HG03066 (cell line): Measurements from ENCODE around the gene RHBDD2.
"Not testable (repeated sequence)": the region's sequence is repeated elsewhere in the genome, so short reads cannot be mapped to it uniquely, and the experiment has no call there.

ENCODE experiments used
- ATAC-seq: cut with Tn5 transposase; IDR thresholded peaks from one replicate; pipeline ENCODE4 v1.9.1; 2021; ENCODE audit warnings: low read depth; ENCODE audit not compliant: unreplicated experiment

The RHBDD2 gene

GRCh38 chr7:75866114-75866488, 12.7 kb upstream of the RHBDD2 start:
- no peak for ATAC-seq

DNA sequence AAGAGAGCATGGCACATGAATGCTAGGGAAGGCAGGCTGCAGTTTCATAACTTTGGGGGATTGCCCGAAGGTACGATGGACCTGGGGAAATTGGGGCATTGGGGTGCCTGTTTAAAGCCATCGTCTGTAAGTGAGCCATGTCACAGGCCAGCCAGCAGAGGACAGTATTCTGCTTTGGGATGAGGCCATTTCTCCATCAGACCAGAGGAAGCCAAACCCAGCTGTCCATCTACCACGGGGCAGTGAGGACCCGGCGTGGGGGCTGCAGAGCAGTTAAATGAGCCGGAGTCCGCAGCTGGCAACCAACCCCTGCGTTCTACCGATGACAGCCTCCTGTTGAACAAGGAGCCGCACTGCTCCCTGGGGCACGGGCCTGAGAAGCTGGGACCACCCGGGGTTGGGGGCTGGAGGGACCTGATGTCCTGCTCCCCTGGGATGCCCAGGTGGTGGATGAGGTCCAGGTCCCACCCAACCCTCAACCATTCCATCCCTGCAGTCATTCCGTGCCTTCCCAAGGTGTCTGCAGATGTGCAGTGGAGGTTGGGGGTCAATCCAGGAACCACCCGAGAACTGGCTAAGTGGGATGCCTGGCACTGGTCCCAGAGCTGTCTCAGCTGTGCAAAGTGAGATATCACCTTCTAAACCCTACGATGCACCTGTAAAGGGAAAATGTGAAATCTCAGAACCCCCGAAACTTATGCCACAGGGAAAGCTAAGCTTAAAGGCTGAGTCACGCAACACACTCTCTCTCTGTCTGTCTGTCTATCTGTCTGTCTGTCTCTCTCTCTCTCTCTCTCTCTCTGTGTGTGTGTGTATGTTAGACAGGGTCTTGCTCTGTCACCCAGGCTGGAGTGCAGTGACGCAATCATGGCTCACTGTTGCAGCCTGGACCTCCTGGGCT, 12.1 kb upstream of the RHBDD2 start:
- ATAC-seq = no peak

DNA sequence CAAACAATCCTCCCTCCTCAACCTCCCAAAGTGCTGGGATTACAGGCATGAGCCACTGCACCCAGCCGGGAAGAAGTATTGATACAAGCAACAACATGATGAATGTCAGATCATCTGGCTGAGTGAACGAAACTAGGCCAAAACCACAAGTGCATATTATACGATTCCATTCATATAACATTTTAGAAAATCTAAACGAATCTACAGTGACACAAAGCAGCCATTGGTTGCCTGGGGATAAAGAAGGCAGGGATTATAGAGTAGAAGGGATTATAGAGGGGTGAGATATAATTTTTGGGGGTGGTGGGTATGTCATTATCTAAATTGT, 11.5 kb upstream of the RHBDD2 start:
- ATAC-seq = no peak

DNA sequence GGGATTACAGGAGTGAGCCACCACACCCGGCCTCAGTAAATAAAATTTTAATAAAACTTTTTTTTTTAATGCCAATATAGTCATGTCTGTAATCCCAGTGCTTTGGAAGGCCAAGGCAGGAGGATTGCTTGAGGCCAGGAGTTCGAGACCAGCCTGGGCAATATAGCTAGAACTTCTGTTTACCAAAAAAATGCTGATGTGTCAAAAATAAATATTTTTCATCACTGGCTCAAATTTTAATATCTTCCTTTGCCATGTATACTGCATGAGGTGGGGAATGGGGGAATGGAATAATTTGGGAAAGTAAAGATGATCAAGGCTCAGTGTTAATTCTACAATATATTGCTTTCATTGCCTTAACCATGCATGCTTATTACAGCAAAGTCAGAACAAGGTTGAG, 10.7 kb upstream of the RHBDD2 start:
- no peak for ATAC-seq

- no peak for ATAC-seq
These were observed 9.0 kb upstream of the RHBDD2 start for GRCh38 chr7:75869776-75870379.

DNA sequence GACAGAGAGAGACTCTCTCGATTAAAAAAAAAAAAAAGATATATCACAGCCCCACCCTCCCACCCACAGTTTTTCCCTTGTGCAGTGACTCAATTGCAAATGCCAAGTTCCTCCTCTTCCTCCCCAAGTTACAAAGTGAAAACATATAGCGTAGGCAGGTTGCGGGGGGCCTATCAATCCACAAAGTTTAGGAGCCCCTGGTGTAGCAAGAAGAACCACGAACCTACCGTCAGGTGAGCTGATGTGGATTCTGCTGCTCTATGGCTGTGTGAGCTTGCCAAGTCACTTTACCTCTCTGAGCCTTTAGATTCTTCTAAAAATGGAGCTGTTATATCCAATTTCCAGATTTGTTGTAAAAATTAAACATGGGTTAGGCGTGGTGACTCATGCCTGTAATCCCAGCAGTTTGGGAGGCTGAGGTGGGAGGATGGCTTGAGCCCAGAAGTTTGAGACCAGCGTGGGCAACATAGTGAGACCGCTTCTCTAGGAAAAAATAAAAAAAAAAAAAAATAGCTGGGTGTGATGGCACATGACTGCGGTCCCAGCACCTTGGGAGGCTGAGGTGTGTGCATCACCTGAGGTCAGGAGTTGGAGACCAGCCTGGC, 8.2 kb upstream of the RHBDD2 start:
- ATAC-seq = no peak

- ATAC-seq = no peak
These were observed 6.6 kb upstream of the RHBDD2 start for GRCh38 chr7:75872073-75872782.

- ATAC-seq = not testable (repeated sequence)
These were observed 4.7 kb upstream of the RHBDD2 start for GRCh38 chr7:75874180-75874579.

DNA sequence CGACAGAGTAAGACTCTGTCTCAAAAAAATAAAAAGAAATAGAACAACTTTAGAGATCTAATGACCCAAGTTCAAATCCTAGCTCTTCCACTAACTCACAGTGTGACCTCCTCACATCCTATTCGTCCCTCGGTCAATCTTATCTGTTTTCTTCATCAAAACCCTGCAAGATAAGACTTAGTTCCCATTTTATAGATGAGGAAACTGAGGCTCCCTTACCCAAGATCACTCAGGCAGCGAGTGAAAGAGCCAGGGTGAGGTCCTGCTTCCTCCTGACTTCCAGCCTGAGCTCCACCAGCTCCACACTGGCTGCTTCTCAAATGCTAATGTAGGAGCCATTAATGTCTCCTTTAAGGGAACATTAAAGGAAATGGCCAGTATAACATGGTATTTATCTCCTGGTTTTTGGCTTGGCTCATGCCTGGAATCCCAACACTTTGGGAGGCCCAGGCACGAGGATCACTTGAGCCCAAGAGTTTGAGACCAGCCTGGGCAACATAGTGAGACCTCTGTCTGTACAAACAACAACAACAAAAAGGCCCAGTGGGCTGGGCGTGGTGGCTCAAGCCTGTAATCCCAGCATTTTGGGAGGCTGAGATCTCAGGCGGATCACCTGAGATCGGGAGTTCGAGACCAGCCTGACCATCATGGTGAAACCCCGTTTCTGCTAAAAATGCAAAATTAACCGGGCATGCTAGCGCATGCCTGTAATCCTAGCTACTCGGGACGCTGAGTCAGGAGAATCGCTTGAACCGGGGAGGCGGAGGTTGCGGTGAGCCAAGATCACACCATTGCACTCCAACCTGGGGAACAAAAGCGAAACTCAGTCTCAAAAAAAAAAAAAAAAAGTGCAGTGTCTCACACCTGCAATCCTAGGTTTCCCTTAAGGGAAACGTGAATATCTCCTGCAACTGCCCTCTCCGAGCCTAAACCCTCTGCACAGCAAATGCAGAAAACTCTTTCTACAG, 3.4 kb upstream of the RHBDD2 start:
- no peak for ATAC-seq

- no peak for ATAC-seq
These were observed 2.5 kb upstream of the RHBDD2 start for GRCh38 chr7:75876126-75876881.

- peak; percentile 24 for ATAC-seq
These were observed 494 bp upstream of the RHBDD2 start for GRCh38 chr7:75878312-75878768.

GRCh38 chr7:75879771-75880184, 944 bp downstream of the RHBDD2 start:
- ATAC-seq = no peak

DNA sequence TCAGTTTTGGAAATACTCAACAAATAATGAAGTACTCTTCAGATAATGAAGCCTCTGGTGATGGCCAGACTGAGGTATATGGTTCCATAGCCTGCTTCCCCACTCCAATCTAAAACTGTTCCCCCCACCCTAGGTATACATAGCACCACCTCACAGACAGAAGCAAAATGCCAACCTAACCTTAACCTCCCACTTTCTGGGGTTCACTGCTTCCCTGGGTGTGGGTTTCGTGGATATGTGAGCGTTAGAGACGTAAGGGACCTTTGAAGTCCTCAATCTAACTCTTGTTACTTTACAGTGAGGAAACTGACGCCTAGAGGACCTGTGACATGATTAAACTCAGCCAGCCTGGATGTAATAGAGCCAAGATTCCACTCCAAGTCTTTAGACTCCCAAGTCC, 1.4 kb downstream of the RHBDD2 start:
- ATAC-seq = no peak

DNA sequence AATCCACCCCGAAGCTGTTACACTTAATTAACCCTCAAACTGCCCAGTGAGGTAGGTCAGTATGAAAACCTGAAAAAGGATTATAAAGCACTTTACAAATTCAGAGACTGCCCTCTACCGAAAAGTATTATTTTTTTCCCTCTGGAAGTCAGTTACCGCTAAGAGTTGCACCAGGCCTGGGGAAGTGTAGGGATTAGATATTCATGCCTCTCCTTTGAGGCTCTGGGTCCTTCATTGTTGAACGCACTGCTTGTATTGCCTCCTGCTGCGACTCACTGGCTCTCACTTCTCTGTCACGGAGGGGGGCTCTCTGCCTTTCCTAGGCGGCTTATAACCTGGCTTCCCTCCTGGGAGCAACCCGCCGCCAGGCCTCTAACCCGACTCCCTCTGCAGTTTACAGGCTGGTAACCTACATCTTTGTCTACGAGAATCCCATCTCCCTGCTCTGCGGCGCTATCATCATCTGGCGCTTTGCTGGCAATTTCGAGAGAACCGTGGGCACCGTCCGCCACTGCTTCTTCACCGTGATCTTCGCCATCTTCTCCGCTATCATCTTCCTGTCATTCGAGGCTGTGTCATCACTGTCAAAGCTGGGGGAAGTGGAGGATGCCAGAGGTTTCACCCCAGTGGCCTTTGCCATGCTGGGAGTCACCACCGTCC, 2.7 kb downstream of the RHBDD2 start:
- ATAC-seq = no peak

DNA sequence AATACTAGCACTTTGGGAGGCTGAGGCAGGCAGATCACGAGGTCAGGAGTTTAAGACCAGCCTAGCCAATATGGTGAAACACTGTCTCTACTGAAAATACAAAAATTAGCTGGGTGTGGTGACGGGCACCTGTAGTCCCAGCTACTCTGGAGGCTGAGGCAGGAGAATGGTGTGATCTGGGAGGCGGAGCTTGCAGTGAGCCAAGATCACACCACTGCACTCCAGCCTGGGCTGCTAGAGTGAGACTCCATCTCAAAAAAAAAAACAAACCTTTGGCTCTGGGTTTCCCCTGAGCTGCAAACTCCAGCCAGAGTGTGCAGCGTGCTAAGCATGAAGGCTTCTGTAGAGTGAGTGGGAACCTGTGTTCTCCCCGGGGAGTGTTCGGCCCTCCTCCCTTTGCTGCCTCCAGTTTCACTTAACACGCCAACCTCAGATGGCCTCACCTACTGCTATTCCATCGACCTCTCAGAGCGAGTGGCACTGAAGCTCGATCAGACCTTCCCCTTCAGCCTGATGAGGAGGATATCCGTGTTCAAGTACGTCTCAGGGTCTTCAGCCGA, 4.5 kb downstream of the RHBDD2 start:
- not testable (repeated sequence) for ATAC-seq

DNA sequence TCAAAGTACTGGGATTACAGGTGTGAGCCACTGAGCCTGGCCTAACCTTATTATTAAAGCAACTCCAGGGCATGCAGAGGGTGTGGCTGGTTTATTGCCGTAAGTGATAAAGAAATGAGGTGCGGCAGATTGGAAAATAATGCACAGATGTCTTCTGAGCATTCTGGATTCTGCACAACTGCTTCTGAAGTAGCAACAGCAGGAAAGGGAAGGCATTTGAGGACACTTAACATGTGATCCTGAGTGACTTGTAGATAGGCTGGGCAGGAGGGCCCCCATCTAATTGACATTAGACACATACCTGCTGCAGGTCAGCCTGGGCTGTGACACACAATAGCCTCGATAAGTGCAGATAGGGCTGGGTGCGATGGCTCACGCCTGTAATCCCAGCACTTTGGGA, 5.6 kb downstream of the RHBDD2 start:
- ATAC-seq = no peak

DNA sequence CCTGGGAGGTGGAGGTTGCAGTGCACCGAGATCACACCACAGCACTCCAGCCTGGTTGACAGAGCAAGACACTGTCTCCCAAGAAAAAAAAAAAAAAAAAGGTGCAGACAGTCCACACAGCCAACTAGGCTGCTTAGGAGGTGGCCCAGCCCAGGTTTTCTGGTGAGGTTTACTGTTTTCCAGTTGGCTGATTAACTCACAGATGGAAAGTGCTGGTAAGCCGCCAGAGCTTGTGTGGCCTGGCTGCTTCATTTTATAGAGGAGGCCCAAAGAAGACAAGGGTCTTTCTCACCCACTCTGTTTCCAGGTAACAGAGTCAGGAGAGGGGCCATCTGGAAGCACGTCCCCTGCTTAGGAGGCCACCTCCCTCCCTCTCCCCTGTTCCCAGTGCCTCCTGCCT, 6.2 kb downstream of the RHBDD2 start:
- ATAC-seq = no peak

GRCh38 chr7:75887669-75888369, 9.0 kb downstream of the RHBDD2 start:
- no peak for ATAC-seq
